ENCODE results near the gene NELL2. TPM values are rescaled to one million over a fixed set of nuclear protein-coding genes. Genes with fewer than 3 reads are reported as not detected.
A peak's percentile ranks its signal among the peaks of the same experiment; 100 is the strongest.
"Not testable (repeated sequence)": the region's sequence is repeated elsewhere in the genome, so short reads cannot be mapped to it uniquely, and the experiment has no call there.

The NELL2 gene
- 100 to 1,000 TPM in 1 of 8 experiments, 10 to 100 TPM in 5, 1 to 10 TPM in 2; 5.1 to 148 (median 66.5) TPM for total RNA-seq

- peak; percentile 82 to 90 (median 86) for ATAC-seq (replicated peaks in 6 of 8)
- Histone ChIP-seq H3K4me3 (peak within 1 kb of the TSS; percentile 63 to 89 (median 73)), H3K4me1 (replicated peaks in 1 of 2) (peaks cover 0 to 3% of the 10 kb centered on the region in 2 donors), H3K27ac (peak within 1 kb of the TSS; percentile 67 to 74)
- in situ Hi-C loops (cut with MboI; ENCODE audit: low pct_unique_long_range_greater_than_20kb in 2 of 9, low sequenced_read_pairs in 9 of 9, unreplicated experiment in 9 of 9), result no loop called here
- 0% methylated on average over 1 to 3 of the region's 53 CpGs; no CpG with 5 or more reads in 6 of the 10 experiments for WGBS, 10 experiments
Measured at GRCh38 chr12:44875954-44876543, at the start of gene NELL2. NELL2 (minus strand) TSS chr12:44876315; CDS start chr12:44875869, 446 bp downstream.

GRCh38 chr12:44921736-44922135 is 45.6 kb upstream of the NELL2 start:
- no peak for ATAC-seq (replicated peaks in 6 of 8)
- no peak overlapping the region for H3K4me3 ChIP-seq
- no peak overlapping the region for H3K27ac ChIP-seq
- in situ Hi-C loops (cut with MboI; ENCODE audit: low pct_unique_long_range_greater_than_20kb in 2 of 9, low sequenced_read_pairs in 9 of 9, unreplicated experiment in 9 of 9), result no loop called here
- H3K4me1 ChIP-seq (replicated peaks in 1 of 2), result peaks cover 0 to 4% of the 10 kb centered on the region in 2 donors
- 0 to 82% (median 76%) methylated on average over 2 to 3 of the region's 3 CpGs; no CpG with 5 or more reads in 2 of the 10 experiments for WGBS, 10 experiments

- peaks cover 0 to 4% of the 10 kb centered on the region in 2 donors for H3K4me1 ChIP-seq (replicated peaks in 1 of 2)
- no peak overlapping the region for H3K4me3 ChIP-seq
- peak in 2 of 8 experiments; percentile 59 to 64 for ATAC-seq (replicated peaks in 6 of 8)
- WGBS, 10 experiments, result 0 to 100% (median 17%) methylated on average over 1 of the region's 1 CpG; no CpG with 5 or more reads in 3 of the 10 experiments
- in situ Hi-C loops (cut with MboI; ENCODE audit: low pct_unique_long_range_greater_than_20kb in 2 of 9, low sequenced_read_pairs in 9 of 9, unreplicated experiment in 9 of 9), result no loop called here
- H3K27ac ChIP-seq, result no peak overlapping the region
Measured at GRCh38 chr12:44917141-44917540, 41.0 kb upstream of the NELL2 start.

- in situ Hi-C loops (cut with MboI; ENCODE audit: low pct_unique_long_range_greater_than_20kb in 2 of 9, low sequenced_read_pairs in 9 of 9, unreplicated experiment in 9 of 9), result no loop called here
- Histone ChIP-seq H3K4me3 (no peak overlapping the region), H3K4me1 (replicated peaks in 1 of 2) (peaks cover 0 to 1% of the 10 kb centered on the region in 2 donors), H3K27ac (no peak overlapping the region)
- ATAC-seq (replicated peaks in 6 of 8), result no peak
Measured at GRCh38 chr12:44915958-44916357, 39.8 kb upstream of the NELL2 start.

GRCh38 chr12:44904321-44904720 is 28.2 kb upstream of the NELL2 start:
- WGBS, 10 experiments, result 0 to 82% (median 43%) methylated on average over 1 to 2 of the region's 2 CpGs; no CpG with 5 or more reads in 1 of the 10 experiments
- Histone ChIP-seq H3K4me1 (replicated peaks in 1 of 2) (no peaks in the 10 kb centered on the region), H3K4me3 (no peak overlapping the region), H3K27ac (no peak overlapping the region)
- in situ Hi-C loops (cut with MboI; ENCODE audit: low pct_unique_long_range_greater_than_20kb in 2 of 9, low sequenced_read_pairs in 9 of 9, unreplicated experiment in 9 of 9), result no loop called here
- no peak for ATAC-seq (replicated peaks in 6 of 8)

- H3K27ac ChIP-seq; H3K4me3 ChIP-seq; H3K4me1 ChIP-seq (replicated peaks in 1 of 2); ATAC-seq (replicated peaks in 6 of 8); in situ Hi-C loops (cut with MboI; ENCODE audit: low pct_unique_long_range_greater_than_20kb in 2 of 9, low sequenced_read_pairs in 9 of 9, unreplicated experiment in 9 of 9): not testable (repeated sequence)
- WGBS, 10 experiments, result 75 to 100% (median 92%) methylated on average over 1 to 5 of the region's 6 CpGs; no CpG with 5 or more reads in 6 of the 10 experiments
Measured at GRCh38 chr12:44898108-44898507, 22.0 kb upstream of the NELL2 start.

GRCh38 chr12:44889926-44890325 is 13.8 kb upstream of the NELL2 start:
- H3K4me1 ChIP-seq (replicated peaks in 1 of 2), result no peaks in the 10 kb centered on the region
- no peak overlapping the region for H3K27ac ChIP-seq
- ATAC-seq (replicated peaks in 6 of 8), result peak in 2 of 8 experiments; percentile 21 to 26
- H3K4me3 ChIP-seq, result no peak overlapping the region
- WGBS, 10 experiments, result 0 to 100% (median 94%) methylated on average over 1 to 3 of the region's 3 CpGs; no CpG with 5 or more reads in 1 of the 10 experiments
- in situ Hi-C loops (cut with MboI; ENCODE audit: low pct_unique_long_range_greater_than_20kb in 2 of 9, low sequenced_read_pairs in 9 of 9, unreplicated experiment in 9 of 9), result no loop called here

- WGBS, 10 experiments, result 29 to 88% (median 62%) methylated on average over 2 to 3 of the region's 3 CpGs; no CpG with 5 or more reads in 2 of the 10 experiments
- in situ Hi-C loops (cut with MboI; ENCODE audit: low pct_unique_long_range_greater_than_20kb in 2 of 9, low sequenced_read_pairs in 9 of 9, unreplicated experiment in 9 of 9), result no loop called here
- ATAC-seq (replicated peaks in 6 of 8), result peak in 5 of 8 experiments; percentile 61 to 88 (median 74)
- no peak overlapping the region for H3K27ac ChIP-seq
- H3K4me1 ChIP-seq (replicated peaks in 1 of 2), result no peaks in the 10 kb centered on the region
- no peak overlapping the region for H3K4me3 ChIP-seq
Measured at GRCh38 chr12:44889162-44889561, 13.0 kb upstream of the NELL2 start.

- no peak for ATAC-seq (replicated peaks in 6 of 8)
- in situ Hi-C loops (cut with MboI; ENCODE audit: low pct_unique_long_range_greater_than_20kb in 2 of 9, low sequenced_read_pairs in 9 of 9, unreplicated experiment in 9 of 9), result no loop called here
- Histone ChIP-seq H3K4me1 (replicated peaks in 1 of 2) (no peaks in the 10 kb centered on the region), H3K4me3 (no peak overlapping the region), H3K27ac (no peak overlapping the region)
Measured at GRCh38 chr12:44885902-44886301, 9.8 kb upstream of the NELL2 start.

- Histone ChIP-seq H3K27ac (no peak overlapping the region), H3K4me3 (no peak overlapping the region), H3K4me1 (replicated peaks in 1 of 2) (no peaks in the 10 kb centered on the region)
- 4 to 100% (median 80%) methylated on average over 1 of the region's 1 CpG for WGBS, 10 experiments
- ATAC-seq (replicated peaks in 6 of 8), result no peak
- in situ Hi-C loops (cut with MboI; ENCODE audit: low pct_unique_long_range_greater_than_20kb in 2 of 9, low sequenced_read_pairs in 9 of 9, unreplicated experiment in 9 of 9), result no loop called here
Measured at GRCh38 chr12:44881197-44881596, 5.1 kb upstream of the NELL2 start.

- H3K4me3 ChIP-seq, result peak overlapping the region; percentile 63 to 89 (median 73)
- peak; percentile 51 to 78 (median 76) for ATAC-seq (replicated peaks in 6 of 8)
- H3K4me1 ChIP-seq (replicated peaks in 1 of 2), result peaks cover 0 to 3% of the 10 kb centered on the region in 2 donors
- peak overlapping the region; percentile 17 to 74 for H3K27ac ChIP-seq
- in situ Hi-C loops (cut with MboI; ENCODE audit: low pct_unique_long_range_greater_than_20kb in 2 of 9, low sequenced_read_pairs in 9 of 9, unreplicated experiment in 9 of 9), result no loop called here
- 0 to 30% (median 4%) methylated on average over 2 to 25 of the region's 42 CpGs; no CpG with 5 or more reads in 1 of the 10 experiments for WGBS, 10 experiments
Measured at GRCh38 chr12:44876544-44877410, 662 bp upstream of the NELL2 start.

- in situ Hi-C loops (cut with MboI; ENCODE audit: low pct_unique_long_range_greater_than_20kb in 2 of 9, low sequenced_read_pairs in 9 of 9, unreplicated experiment in 9 of 9), result no loop called here
- ATAC-seq (replicated peaks in 6 of 8), result peak in 6 of 8 experiments; percentile 3 to 30 (median 24)
- peak overlapping the region; percentile 67 to 74 for H3K27ac ChIP-seq
Measured at GRCh38 chr12:44875417-44875953, 630 bp downstream of the NELL2 start.

GRCh38 chr12:44874981-44875416 is 1.1 kb downstream of the NELL2 start:
- H3K27ac ChIP-seq, result peak overlapping the region in 1 of 2 donors; percentile 67
- H3K4me3 ChIP-seq, result peak overlapping the region; percentile 63 to 89 (median 73)
- ATAC-seq (replicated peaks in 6 of 8), result no peak
- in situ Hi-C loops (cut with MboI; ENCODE audit: low pct_unique_long_range_greater_than_20kb in 2 of 9, low sequenced_read_pairs in 9 of 9, unreplicated experiment in 9 of 9), result no loop called here
- H3K4me1 ChIP-seq (replicated peaks in 1 of 2), result peaks cover 0 to 3% of the 10 kb centered on the region in 2 donors
- WGBS, 10 experiments, result 0 to 2% (median 0%) methylated on average over 1 to 8 of the region's 12 CpGs; no CpG with 5 or more reads in 3 of the 10 experiments

More at GRCh38 chr12:44875417-44875953, 630 bp downstream of the NELL2 start:
- peaks cover 0 to 3% of the 10 kb centered on the region in 2 donors for H3K4me1 ChIP-seq (replicated peaks in 1 of 2)
- WGBS, 10 experiments, result 0 to 4% (median 0%) methylated on average over 2 to 20 of the region's 27 CpGs; no CpG with 5 or more reads in 2 of the 10 experiments
- H3K4me3 ChIP-seq, result peak overlapping the region; percentile 63 to 89 (median 73)
